ENCODE results near the gene SEC23A. TPM values are rescaled to one million over a fixed set of nuclear protein-coding genes. Genes with fewer than 3 reads are reported as not detected.
"Not testable (repeated sequence)": the region's sequence is repeated elsewhere in the genome, so short reads cannot be mapped to it uniquely, and the experiment has no call there.

SEC23A gene
- total RNA-seq, 4 donors from 2014 or later: 24.4 to 64.4 (median 41.3) TPM

DNA sequence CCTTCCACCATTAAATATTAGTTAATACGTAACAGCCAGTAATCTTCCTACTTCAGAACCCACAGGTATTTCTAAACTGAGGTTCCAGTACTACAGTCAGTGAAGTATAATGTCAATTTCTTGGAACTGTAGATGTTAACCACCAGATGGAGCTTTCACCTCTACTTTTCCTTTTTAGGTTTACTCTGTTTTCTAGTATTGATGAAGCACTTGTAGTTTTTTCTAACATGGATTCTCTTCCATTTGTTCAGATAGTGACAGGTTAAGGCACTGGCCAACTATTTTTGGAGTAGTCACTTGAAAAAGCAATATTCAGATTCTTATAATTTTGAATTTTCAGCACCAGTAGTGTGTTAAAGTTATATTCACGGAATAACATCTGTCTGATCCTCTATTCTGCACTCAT lies 4.6 kb upstream of the SEC23A start:
- intact Hi-C loops (cut with DNase I; ENCODE audit: low total_unique reads): loop anchor here (10.0 kb wide), 1 partner anchor 327 kb away; the partner anchor contains the start of gene FBXO33
- 67 to 70% methylated on average over 2 of the region's 2 CpGs for WGBS, 2 donors
- H3K4me3 ChIP-seq (ENCODE audit: low read depth, poor library complexity, severe bottlenecking): no peak overlapping the region
- no peak for DNase-seq (ENCODE audit: low spot score in 2 of 2)
- TF ChIP-seq, protein P1, sequence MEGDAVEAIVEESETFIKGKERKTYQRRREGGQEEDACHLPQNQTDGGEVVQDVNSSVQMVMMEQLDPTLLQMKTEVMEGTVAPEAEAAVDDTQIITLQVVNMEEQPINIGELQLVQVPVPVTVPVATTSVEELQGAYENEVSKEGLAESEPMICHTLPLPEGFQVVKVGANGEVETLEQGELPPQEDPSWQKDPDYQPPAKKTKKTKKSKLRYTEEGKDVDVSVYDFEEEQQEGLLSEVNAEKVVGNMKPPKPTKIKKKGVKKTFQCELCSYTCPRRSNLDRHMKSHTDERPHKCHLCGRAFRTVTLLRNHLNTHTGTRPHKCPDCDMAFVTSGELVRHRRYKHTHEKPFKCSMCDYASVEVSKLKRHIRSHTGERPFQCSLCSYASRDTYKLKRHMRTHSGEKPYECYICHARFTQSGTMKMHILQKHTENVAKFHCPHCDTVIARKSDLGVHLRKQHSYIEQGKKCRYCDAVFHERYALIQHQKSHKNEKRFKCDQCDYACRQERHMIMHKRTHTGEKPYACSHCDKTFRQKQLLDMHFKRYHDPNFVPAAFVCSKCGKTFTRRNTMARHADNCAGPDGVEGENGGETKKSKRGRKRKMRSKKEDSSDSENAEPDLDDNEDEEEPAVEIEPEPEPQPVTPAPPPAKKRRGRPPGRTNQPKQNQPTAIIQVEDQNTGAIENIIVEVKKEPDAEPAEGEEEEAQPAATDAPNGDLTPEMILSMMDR (IDR thresholded peaks at IDR 0.05): no peak
- no peak for TF ChIP-seq POLR2A (IDR thresholded peaks at IDR 0.05)

DNA sequence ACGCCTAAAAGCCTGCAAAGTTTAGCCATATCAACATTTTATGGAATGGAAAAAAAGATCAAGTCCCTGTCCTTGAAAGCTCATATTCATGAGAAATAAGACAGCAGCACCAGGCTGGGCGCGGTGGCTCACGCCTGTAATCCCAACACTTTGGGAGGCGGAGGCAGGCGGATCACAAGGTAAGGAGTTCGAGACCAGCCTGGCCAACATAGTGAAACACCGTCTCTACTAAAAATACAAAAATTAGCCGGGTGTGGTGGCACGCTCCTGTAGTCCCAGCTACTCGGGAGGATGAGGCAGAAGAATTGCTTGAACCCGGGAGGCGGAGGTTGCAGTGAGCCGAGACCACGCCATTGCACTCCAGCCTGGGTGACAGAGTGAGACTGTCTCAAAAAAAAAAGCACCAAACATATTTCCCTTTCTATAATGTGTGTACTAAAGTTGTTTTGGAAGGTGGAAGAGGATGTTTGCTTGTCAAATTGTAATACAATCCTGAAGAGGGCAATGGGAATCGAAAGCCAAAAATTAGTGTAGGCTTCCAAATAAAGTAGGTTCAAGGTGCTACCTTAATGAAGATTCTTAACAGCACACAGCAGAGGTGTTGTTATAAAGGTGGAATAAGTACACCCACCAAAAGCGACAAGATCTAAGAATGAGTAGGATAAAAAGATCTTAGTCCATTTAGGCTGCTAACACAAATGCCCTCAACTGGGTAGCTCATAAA lies 1.2 kb upstream of the SEC23A start:
- WGBS, 2 donors: 89% methylated on average over 17 of the region's 17 CpGs
- not testable (repeated sequence) for H3K4me3 ChIP-seq (ENCODE audit: low read depth, poor library complexity, severe bottlenecking); DNase-seq (ENCODE audit: low spot score in 2 of 2)
- intact Hi-C loops (cut with DNase I; ENCODE audit: low total_unique reads): loop anchor here (10.0 kb wide), 1 partner anchor 331 kb away; the partner anchor contains the start of gene FBXO33

DNA sequence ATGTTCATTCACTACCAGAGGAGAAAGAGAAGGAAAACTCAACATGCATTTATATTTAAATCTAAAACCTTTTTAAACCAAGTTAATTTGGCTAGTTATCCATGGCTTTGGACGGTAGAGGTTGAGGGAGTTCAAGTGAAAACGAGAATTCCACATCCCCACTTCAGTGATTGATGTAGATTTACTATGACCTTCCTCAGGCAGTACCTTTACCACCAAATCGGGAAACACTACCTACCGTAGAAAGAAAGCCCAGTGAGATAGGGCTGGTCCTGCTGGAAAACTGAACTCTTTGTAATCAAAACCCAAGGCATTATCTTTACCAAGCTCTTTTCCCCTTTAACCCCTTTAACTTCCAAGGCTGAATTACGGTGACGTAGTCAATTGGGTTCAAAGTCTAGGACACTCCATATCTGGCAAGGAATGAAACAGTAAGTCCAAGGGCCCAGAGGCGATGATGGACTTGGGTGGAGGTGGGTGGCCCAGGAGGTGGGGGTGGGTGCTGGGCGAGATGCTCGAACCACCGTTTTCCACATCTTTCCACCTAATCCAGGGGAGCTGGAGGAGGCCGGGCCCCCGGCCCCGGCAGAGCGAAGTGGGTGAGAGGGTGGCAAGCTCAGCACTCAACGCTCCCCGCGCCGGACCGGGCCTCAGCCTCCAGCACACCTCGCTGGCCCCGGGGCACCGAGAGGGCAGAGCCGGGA lies 618 bp downstream of the SEC23A start:
- 1 to 2% methylated on average over 12 to 20 of the region's 23 CpGs for WGBS, 2 donors
- intact Hi-C loops (cut with DNase I; ENCODE audit: low total_unique reads): loop anchor here (10.0 kb wide), 1 partner anchor 332 kb away; the partner anchor contains the start of gene FBXO33
- peak overlapping the region; percentile 96 for H3K4me3 ChIP-seq (ENCODE audit: low read depth, poor library complexity, severe bottlenecking)
- TF ChIP-seq, protein P1 (IDR thresholded peaks at IDR 0.05): no peak
- TF ChIP-seq POLR2A (IDR thresholded peaks at IDR 0.05): no peak
- no peak for DNase-seq (ENCODE audit: low spot score in 2 of 2)

DNA sequence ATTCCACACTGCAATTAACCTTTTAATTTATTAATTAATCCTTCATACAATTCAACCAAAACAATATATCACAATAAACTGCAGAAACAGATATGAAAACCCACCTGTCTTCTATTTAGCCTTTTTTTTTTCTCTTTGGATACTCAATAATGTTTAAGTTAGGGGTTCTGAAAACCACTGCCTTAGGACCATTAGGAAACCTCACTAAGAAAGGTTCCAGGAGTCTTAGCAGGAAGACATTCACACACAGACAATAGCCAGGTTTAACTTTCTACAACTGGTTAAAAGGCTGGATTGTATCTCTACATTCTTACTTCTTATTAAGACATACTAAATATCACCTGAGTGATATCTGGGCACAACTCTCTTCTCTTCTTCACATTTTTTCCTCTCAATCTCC lies 3.3 kb downstream of the SEC23A start:
- TF ChIP-seq, protein P1 (IDR thresholded peaks at IDR 0.05): no peak
- no peak for TF ChIP-seq POLR2A (IDR thresholded peaks at IDR 0.05)
- intact Hi-C loops (cut with DNase I; ENCODE audit: low total_unique reads): loop anchor here (10.0 kb wide), 1 partner anchor 335 kb away; the partner anchor contains the start of gene FBXO33
- DNase-seq (ENCODE audit: low spot score in 2 of 2): no peak
- no peak overlapping the region for H3K4me3 ChIP-seq (ENCODE audit: low read depth, poor library complexity, severe bottlenecking)

DNA sequence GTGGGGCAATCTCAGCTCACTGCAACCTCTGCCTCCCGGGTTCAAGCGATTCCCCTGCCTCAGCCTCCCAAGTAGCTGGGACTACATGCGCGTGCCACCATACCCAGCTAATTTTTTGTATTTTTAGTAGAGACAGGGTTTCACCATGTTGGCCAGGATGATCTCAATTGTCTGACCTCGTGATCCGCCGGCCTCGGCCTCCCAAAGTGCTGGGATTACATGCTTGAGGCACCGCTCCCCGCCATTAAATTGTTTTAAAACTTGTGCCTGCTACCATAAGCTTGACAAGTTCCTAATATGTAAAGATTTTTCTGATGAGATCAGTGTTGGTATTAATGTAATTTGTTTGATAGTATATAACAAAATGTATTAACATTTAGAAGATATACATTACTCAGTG lies 3.8 kb downstream of the SEC23A start:
- intact Hi-C loops (cut with DNase I; ENCODE audit: low total_unique reads); H3K4me3 ChIP-seq (ENCODE audit: low read depth, poor library complexity, severe bottlenecking); DNase-seq (ENCODE audit: low spot score in 2 of 2): not testable (repeated sequence)
- WGBS, 2 donors: 90 to 94% methylated on average over 10 of the region's 10 CpGs

DNA sequence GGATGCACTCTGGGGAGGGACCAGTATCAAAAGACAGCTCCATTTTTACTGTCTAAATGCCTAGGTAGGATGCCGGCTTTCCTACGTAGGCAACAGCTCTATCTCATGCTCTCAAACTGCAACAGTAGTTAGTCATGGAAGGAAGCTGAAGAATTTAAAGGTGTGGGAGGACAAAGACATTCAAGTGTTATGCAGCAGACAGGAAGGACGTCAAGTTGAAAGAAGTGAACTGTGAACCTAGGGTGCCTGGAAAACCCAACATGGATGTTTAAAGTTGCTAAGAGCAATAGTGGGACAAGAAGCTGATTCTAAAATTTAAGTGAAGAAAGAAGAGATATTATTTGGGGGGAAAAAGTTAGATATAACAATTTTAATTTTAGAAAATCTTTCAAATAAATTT lies 5.9 kb downstream of the SEC23A start:
- no peak for TF ChIP-seq POLR2A (IDR thresholded peaks at IDR 0.05)
- TF ChIP-seq, protein P1 (IDR thresholded peaks at IDR 0.05): no peak
- no peak overlapping the region for H3K4me3 ChIP-seq (ENCODE audit: low read depth, poor library complexity, severe bottlenecking)
- WGBS, 2 donors: 42% methylated on average over 3 of the region's 3 CpGs
- intact Hi-C loops (cut with DNase I; ENCODE audit: low total_unique reads): no loop called here
- no peak for DNase-seq (ENCODE audit: low spot score in 2 of 2)

All from lower leg skin (tissue), 4 donors.